Duodenal mucosa (tissue), 2 donors: Measurements from ENCODE around the gene COL9A3.

Experiments used
- H3K27ac ChIP-seq: one replicate; pipeline ENCODE4 v1.7.0; 2013; ENCODE audit warnings: low read depth, low read length
- H3K27me3 ChIP-seq, 2 donors: one replicate each; pipeline ENCODE4 v1.7.0; 2013; ENCODE audit warnings: low read length in 2 of 2, control low read depth in 1 of 2; ENCODE audit not compliant: insufficient read depth in 2 of 2, control insufficient read depth in 1 of 2
- H3K36me3 ChIP-seq, 2 donors: one replicate each; pipeline ENCODE4 v1.7.0; 2013; ENCODE audit warnings: low read length in 2 of 2, control low read depth in 1 of 2; ENCODE audit not compliant: insufficient read depth in 2 of 2, control insufficient read depth in 1 of 2
- H3K4me1 ChIP-seq, 2 donors: one replicate each; pipeline ENCODE4 v1.7.0; 2013; ENCODE audit warnings: low read length in 2 of 2, control low read depth in 1 of 2; ENCODE audit not compliant: insufficient read depth in 2 of 2, control insufficient read depth in 1 of 2
- H3K4me3 ChIP-seq, 2 donors: one replicate each; pipeline ENCODE4 v1.7.0; 2013; ENCODE audit warnings: low read length in 2 of 2, low read depth in 1 of 2
- H3K9ac ChIP-seq, 2 donors: one replicate each; pipeline ENCODE4 v1.7.0; 2013; ENCODE audit warnings: low read length in 2 of 2, low read depth in 1 of 2
- H3K9me3 ChIP-seq, 2 donors: one replicate each; pipeline ENCODE4 v1.7.0; 2013; ENCODE audit warnings: low read length in 2 of 2, control low read depth in 1 of 2; ENCODE audit not compliant: control insufficient read depth in 1 of 2

Gene COL9A3

GRCh38 chr20:62805155-62805710 is 11.6 kb upstream of the COL9A3 start:
- Histone ChIP-seq H3K4me1 (peaks cover 15 to 27% of the 10 kb centered on the region in 2 donors), H3K27ac (peak overlapping the region; percentile 32)

GRCh38 chr20:62805711-62806382 is 11.0 kb upstream of the COL9A3 start:
- no peaks in the 10 kb centered on the region for H3K27me3 ChIP-seq
- H3K36me3 ChIP-seq = peaks cover 29 to 30% of the 10 kb centered on the region in 2 donors
- no peaks in the 10 kb centered on the region for H3K9me3 ChIP-seq
- H3K4me3 ChIP-seq = peak overlapping the region; percentile 76 to 84
- H3K9ac ChIP-seq = peak overlapping the region; percentile 69 to 70
- H3K4me1 ChIP-seq = peaks cover 15 to 27% of the 10 kb centered on the region in 2 donors
- no peak overlapping the region for H3K27ac ChIP-seq

More at GRCh38 chr20:62805155-62805710, 11.6 kb upstream of the COL9A3 start:
- Histone ChIP-seq H3K9me3 (no peaks in the 10 kb centered on the region), H3K36me3 (peaks cover 27 to 30% of the 10 kb centered on the region in 2 donors), H3K4me3 (peak overlapping the region; percentile 84 to 90), H3K9ac (peak overlapping the region; percentile 69 to 73), H3K27me3 (no peaks in the 10 kb centered on the region)

GRCh38 chr20:62806383-62807050 is 10.3 kb upstream of the COL9A3 start:
- Histone ChIP-seq H3K27me3 (no peaks in the 10 kb centered on the region), H3K4me3 (peak overlapping the region; percentile 76 to 84), H3K27ac (no peak overlapping the region), H3K9me3 (no peaks in the 10 kb centered on the region), H3K4me1 (peaks cover 15 to 27% of the 10 kb centered on the region in 2 donors), H3K9ac (peak overlapping the region; percentile 69 to 70), H3K36me3 (peaks cover 26 to 32% of the 10 kb centered on the region in 2 donors)

GRCh38 chr20:62807444-62808210 is 9.2 kb upstream of the COL9A3 start:
- H3K27ac ChIP-seq = no peak overlapping the region
- H3K9ac ChIP-seq = no peak overlapping the region
- H3K4me1 ChIP-seq = peaks cover 15 to 27% of the 10 kb centered on the region in 2 donors
- no peak overlapping the region for H3K4me3 ChIP-seq
- H3K36me3 ChIP-seq = peaks cover 30 to 38% of the 10 kb centered on the region in 2 donors
- H3K27me3 ChIP-seq = no peaks in the 10 kb centered on the region
- no peaks in the 10 kb centered on the region for H3K9me3 ChIP-seq

DNA sequence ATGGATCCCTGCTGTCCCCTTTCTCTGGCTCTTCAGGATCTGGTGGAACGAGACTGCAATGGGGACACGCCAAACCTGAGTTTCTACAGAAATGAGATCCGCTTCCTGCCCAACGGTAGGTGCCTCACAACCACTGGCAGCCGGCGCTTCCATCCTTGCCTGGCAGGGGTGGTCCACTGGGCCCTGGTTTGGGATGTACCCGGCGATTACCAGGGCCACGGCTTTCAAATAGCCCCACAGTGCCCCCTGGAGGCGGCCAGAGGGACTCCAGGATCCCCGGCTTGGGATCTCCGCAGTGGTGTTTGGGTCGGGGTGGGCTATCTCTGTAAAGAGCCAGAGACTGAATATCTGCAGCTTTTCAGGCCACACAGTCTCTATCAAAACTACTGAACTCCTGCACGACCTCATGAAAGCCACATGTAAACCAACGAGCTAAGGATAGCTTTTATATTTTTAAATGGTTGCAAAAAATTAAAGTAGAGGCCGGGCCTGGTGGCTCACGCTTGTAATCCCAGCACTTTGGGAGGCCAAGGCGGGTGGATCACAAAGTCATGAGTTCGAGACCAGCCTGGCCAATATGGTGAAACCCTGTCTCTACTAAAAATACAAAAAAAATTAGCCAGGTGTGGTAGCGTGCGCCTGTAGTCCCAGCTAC is 8.5 kb upstream of the COL9A3 start:
- Histone ChIP-seq H3K9ac (no peak overlapping the region), H3K27ac (no peak overlapping the region)

GRCh38 chr20:62809530-62810428 is 7.1 kb upstream of the COL9A3 start:
- Histone ChIP-seq H3K27me3 (peaks cover 4 to 7% of the 10 kb centered on the region in 2 donors), H3K4me3 (no peak overlapping the region), H3K9me3 (no peaks in the 10 kb centered on the region), H3K9ac (no peak overlapping the region), H3K36me3 (peaks cover 30 to 42% of the 10 kb centered on the region in 2 donors), H3K4me1 (peaks cover 15 to 24% of the 10 kb centered on the region in 2 donors), H3K27ac (no peak overlapping the region)

More for the DNA sequence above, 8.5 kb upstream of the COL9A3 start:
- Histone ChIP-seq H3K9me3 (no peaks in the 10 kb centered on the region), H3K4me3 (no peak overlapping the region), H3K27me3 (no peaks in the 10 kb centered on the region), H3K36me3 (peaks cover 30 to 42% of the 10 kb centered on the region in 2 donors), H3K4me1 (peaks cover 15 to 27% of the 10 kb centered on the region in 2 donors)

DNA sequence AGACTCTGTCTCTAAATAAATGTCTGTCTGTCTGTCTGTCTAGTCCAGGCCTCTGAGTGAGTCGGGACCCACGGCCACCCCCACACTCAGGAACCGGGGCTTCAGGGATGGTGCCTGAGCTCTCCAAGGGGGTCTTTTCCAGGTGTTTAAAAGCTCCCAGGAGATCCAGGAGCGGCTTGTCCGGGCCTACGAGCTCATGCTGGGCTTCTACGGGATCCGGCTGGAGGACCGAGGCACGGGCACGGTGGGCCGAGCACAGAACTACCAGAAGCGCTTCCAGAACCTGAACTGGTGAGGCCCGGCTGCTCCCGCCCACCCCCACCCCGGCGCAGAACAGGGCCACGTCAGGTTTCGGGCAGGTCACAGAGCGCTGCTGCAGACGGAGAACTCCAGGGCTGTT is 5.5 kb upstream of the COL9A3 start:
- H3K4me1 ChIP-seq = peaks cover 7 to 29% of the 10 kb centered on the region in 2 donors
- peaks cover 30 to 42% of the 10 kb centered on the region in 2 donors for H3K36me3 ChIP-seq

DNA sequence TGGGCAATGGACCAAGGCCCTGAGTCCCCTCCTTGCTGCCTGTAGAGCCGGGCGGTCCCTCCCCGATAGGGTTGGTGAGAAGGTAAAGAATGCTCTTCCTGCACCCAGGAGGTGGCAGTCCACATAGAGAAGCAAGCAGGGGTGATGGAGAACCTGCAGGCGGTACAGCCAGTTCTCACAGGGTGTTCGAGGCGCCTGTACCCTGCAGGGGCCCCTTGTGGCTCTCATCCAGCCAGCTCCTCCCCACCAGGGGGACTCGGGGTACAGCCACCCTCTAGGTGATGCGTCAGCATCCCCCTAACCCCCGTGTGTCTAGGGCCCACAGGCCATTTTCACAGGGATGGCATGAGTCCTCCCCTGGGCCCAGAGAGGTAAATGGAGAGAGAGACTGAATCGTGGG is 5.1 kb upstream of the COL9A3 start:
- Histone ChIP-seq H3K9ac (no peak overlapping the region), H3K27me3 (peaks cover 22 to 26% of the 10 kb centered on the region in 2 donors), H3K9me3 (no peaks in the 10 kb centered on the region), H3K4me1 (peaks cover 3 to 28% of the 10 kb centered on the region in 2 donors), H3K27ac (no peak overlapping the region), H3K4me3 (no peak overlapping the region), H3K36me3 (peaks cover 30 to 42% of the 10 kb centered on the region in 2 donors)

More for the DNA sequence above, 5.5 kb upstream of the COL9A3 start:
- H3K27me3 ChIP-seq = peaks cover 19 to 23% of the 10 kb centered on the region in 2 donors
- H3K9me3 ChIP-seq = no peaks in the 10 kb centered on the region
- no peak overlapping the region for H3K27ac ChIP-seq
- H3K4me3 ChIP-seq = no peak overlapping the region
- H3K9ac ChIP-seq = no peak overlapping the region
